GM19240 (cell line): ENCODE data around the gene TNFRSF25.
"Not testable (repeated sequence)": the region's sequence is repeated elsewhere in the genome, so short reads cannot be mapped to it uniquely, and the experiment has no call there.

ENCODE experiments used
- DNase-seq: peaks from one replicate; pipeline ENCODE4 v3.0.0; 2011; ENCODE audit warnings: low spot score; ENCODE audit not compliant: insufficient read length

Gene TNFRSF25

GRCh38 chr1:6470132-6471085 is 4.4 kb upstream of the TNFRSF25 start:
- no peak for DNase-seq

- no peak for DNase-seq
These were observed 2.9 kb upstream of the TNFRSF25 start for GRCh38 chr1:6468729-6469461.

- no peak for DNase-seq
These were observed 2.0 kb upstream of the TNFRSF25 start for GRCh38 chr1:6467744-6468688.

- DNase-seq = no peak
These were observed 1.3 kb upstream of the TNFRSF25 start for GRCh38 chr1:6467224-6467623.

- DNase-seq = no peak
These were observed 778 bp upstream of the TNFRSF25 start for GRCh38 chr1:6466751-6467150.

GRCh38 chr1:6465461-6466005 is 440 bp downstream of the TNFRSF25 start:
- no peak for DNase-seq

GRCh38 chr1:6464915-6465314 is 1.1 kb downstream of the TNFRSF25 start:
- DNase-seq = no peak

- DNase-seq = no peak
These were observed 1.5 kb downstream of the TNFRSF25 start for GRCh38 chr1:6464514-6464836.

GRCh38 chr1:6463120-6463412 is 2.9 kb downstream of the TNFRSF25 start:
- no peak for DNase-seq

- no peak for DNase-seq
These were observed 3.4 kb downstream of the TNFRSF25 start for GRCh38 chr1:6462412-6463119.

- no peak for DNase-seq
These were observed 4.2 kb downstream of the TNFRSF25 start for GRCh38 chr1:6461538-6462411.

GRCh38 chr1:6461051-6461530 is 4.9 kb downstream of the TNFRSF25 start:
- no peak for DNase-seq

- peak; percentile 62 for DNase-seq
These were observed 5.5 kb downstream of the TNFRSF25 start for GRCh38 chr1:6460301-6461050.

- DNase-seq = no peak
These were observed 6.1 kb downstream of the TNFRSF25 start for GRCh38 chr1:6459850-6460265.

- DNase-seq = no peak
These were observed 9.0 kb downstream of the TNFRSF25 start for GRCh38 chr1:6456800-6457466.

GRCh38 chr1:6455752-6456520 is 10.0 kb downstream of the TNFRSF25 start:
- DNase-seq = not testable (repeated sequence)
